H1 (cell line): ENCODE data around the gene IL27RA. TPM values are rescaled to one million over a fixed set of nuclear protein-coding genes. Genes with fewer than 3 reads are reported as not detected.

Experiments
- BACH1 ChIP-seq: IDR thresholded peaks from 2 replicates; pipeline ENCODE4 v1.6.1; 2012; ENCODE audit warnings: low read length, improper control_type of control experiment
- BCL11A ChIP-seq, 2 experiments: IDR thresholded peaks; one replicate each; pipeline ENCODE4 v1.6.1; 2011; ENCODE audit warnings: low read depth in 2 of 2, low read length in 2 of 2, mild to moderate bottlenecking in 2 of 2
- CBX5 ChIP-seq: fragments of 300-800, 300-1000 bp; sonication (generic); IDR thresholded peaks from 2 replicates; pipeline ENCODE4 v1.7.1; 2016; ENCODE audit warnings: antibody characterized with exemption, low read length, low read depth
- CBX8 ChIP-seq: fragments of 300-800, 300-1000 bp; sonication (generic); IDR thresholded peaks from 2 replicates; pipeline ENCODE4 v1.7.1; 2016; ENCODE audit warnings: low read depth, low read length, borderline replicate concordance
- JUND ChIP-seq: IDR thresholded peaks from 2 replicates; pipeline ENCODE4 v1.6.1; 2011; ENCODE audit warnings: mild to moderate bottlenecking, improper control_type of control experiment, low read length
- KDM5A ChIP-seq: fragments of 200-600 bp; IDR thresholded peaks from 2 replicates; pipeline ENCODE4 v1.7.1; 2012; ENCODE audit warnings: mild to moderate bottlenecking, low read length, inconsistent platforms, mixed read lengths
- PHF8 ChIP-seq: fragments of 200-600 bp; sonication (generic); conservative IDR thresholded peaks from 2 replicates; pipeline ENCODE4 v1.7.1; 2012; ENCODE audit warnings: low read depth, mild to moderate bottlenecking, inconsistent platforms, low read length, moderate library complexity
- SP2 ChIP-seq: IDR thresholded peaks from 2 replicates; pipeline ENCODE4 v1.6.1; 2012; ENCODE audit warnings: mild to moderate bottlenecking, low read length, inconsistent platforms
- TAF1 ChIP-seq: IDR thresholded peaks from 2 replicates; pipeline ENCODE4 v1.6.1; 2011; ENCODE audit warnings: mild to moderate bottlenecking, low read depth, low read length
- TCF12 ChIP-seq: IDR thresholded peaks from 2 replicates; pipeline ENCODE4 v1.6.1; 2011; ENCODE audit warnings: low read depth, mild to moderate bottlenecking, low read length
- polyA plus RNA-seq, 7 experiments: library from polyadenylated mRNA; depleted of rRNA in 3 of 7; stranded (reverse) in 5 of 7; unstranded in 2 of 7; fragments of >200 nt in 5 of 7; fragments of 200-250 nt in 2 of 7; gene quantifications; 1 replicate in 5 of 7; 2 replicates in 1 of 7; 4 replicates in 1 of 7; pipeline versions ENCODE4 v1.2.1 to v1.2.3, GENCODE V29; 2011 to 2013; ENCODE audit warnings: missing spikeins in 2 of 7, mixed read lengths in 2 of 7
- total RNA-seq: library from RNA; stranded (reverse); fragmentation: NEBNext Ultra II Directional; extraction: Animal tissue kit (Norgen Biotek cat#: 25700); gene quantifications from 2 replicates; pipeline ENCODE4 v1.2.1, GENCODE V29; 2021
- TF ChIP-seq, protein P1 (sequence below): fragments of 300-600 bp; sonication (generic); IDR thresholded peaks from 2 replicates; pipeline ENCODE4 v1.7.1; 2012; ENCODE audit warnings: low read length, moderate library complexity, mild to moderate bottlenecking, inconsistent platforms; ENCODE audit not compliant: insufficient replicate concordance

The IL27RA gene
- total and polyA plus RNA-seq, 2 of the 8 experiments (the other 6 are each of a cell fraction or from before 2014, with no cell fraction given) = 9.9 to 14.7 TPM

DNA sequence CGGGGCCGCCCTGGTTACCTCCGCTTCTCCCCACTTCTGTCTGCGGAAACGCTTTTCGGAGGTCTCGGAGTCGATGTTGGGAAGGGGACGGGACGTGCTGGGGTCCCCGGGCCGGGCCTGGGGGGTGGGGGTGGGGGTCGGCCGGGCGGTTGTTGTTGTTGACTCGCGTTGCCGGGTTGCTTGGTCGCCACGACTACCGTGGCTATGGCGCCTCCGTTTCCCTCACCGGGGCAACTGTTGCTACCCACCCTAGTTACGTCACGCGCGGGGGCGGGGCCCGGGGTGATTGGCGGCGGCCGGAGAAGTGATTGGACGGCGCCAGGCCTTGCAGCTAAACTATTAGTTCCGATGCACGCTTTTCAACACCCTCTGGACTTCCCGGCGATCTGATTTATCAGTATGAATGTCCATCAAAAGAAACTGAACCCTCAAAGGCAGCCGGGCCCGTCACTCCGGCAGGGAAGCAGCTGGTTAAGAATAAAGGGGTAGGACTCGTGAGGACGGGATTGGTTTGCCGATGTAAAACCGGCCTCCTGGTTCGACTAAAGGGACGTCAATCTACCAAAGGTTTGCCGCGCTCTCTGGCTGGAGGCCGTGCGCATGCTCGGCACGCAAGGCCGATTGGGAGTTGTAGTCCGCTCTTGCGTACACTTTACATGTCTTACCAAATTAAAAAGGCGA, 25.3 kb upstream of the IL27RA start, which contains the start of gene RFX1 (continued):
- TF ChIP-seq, protein P1, sequence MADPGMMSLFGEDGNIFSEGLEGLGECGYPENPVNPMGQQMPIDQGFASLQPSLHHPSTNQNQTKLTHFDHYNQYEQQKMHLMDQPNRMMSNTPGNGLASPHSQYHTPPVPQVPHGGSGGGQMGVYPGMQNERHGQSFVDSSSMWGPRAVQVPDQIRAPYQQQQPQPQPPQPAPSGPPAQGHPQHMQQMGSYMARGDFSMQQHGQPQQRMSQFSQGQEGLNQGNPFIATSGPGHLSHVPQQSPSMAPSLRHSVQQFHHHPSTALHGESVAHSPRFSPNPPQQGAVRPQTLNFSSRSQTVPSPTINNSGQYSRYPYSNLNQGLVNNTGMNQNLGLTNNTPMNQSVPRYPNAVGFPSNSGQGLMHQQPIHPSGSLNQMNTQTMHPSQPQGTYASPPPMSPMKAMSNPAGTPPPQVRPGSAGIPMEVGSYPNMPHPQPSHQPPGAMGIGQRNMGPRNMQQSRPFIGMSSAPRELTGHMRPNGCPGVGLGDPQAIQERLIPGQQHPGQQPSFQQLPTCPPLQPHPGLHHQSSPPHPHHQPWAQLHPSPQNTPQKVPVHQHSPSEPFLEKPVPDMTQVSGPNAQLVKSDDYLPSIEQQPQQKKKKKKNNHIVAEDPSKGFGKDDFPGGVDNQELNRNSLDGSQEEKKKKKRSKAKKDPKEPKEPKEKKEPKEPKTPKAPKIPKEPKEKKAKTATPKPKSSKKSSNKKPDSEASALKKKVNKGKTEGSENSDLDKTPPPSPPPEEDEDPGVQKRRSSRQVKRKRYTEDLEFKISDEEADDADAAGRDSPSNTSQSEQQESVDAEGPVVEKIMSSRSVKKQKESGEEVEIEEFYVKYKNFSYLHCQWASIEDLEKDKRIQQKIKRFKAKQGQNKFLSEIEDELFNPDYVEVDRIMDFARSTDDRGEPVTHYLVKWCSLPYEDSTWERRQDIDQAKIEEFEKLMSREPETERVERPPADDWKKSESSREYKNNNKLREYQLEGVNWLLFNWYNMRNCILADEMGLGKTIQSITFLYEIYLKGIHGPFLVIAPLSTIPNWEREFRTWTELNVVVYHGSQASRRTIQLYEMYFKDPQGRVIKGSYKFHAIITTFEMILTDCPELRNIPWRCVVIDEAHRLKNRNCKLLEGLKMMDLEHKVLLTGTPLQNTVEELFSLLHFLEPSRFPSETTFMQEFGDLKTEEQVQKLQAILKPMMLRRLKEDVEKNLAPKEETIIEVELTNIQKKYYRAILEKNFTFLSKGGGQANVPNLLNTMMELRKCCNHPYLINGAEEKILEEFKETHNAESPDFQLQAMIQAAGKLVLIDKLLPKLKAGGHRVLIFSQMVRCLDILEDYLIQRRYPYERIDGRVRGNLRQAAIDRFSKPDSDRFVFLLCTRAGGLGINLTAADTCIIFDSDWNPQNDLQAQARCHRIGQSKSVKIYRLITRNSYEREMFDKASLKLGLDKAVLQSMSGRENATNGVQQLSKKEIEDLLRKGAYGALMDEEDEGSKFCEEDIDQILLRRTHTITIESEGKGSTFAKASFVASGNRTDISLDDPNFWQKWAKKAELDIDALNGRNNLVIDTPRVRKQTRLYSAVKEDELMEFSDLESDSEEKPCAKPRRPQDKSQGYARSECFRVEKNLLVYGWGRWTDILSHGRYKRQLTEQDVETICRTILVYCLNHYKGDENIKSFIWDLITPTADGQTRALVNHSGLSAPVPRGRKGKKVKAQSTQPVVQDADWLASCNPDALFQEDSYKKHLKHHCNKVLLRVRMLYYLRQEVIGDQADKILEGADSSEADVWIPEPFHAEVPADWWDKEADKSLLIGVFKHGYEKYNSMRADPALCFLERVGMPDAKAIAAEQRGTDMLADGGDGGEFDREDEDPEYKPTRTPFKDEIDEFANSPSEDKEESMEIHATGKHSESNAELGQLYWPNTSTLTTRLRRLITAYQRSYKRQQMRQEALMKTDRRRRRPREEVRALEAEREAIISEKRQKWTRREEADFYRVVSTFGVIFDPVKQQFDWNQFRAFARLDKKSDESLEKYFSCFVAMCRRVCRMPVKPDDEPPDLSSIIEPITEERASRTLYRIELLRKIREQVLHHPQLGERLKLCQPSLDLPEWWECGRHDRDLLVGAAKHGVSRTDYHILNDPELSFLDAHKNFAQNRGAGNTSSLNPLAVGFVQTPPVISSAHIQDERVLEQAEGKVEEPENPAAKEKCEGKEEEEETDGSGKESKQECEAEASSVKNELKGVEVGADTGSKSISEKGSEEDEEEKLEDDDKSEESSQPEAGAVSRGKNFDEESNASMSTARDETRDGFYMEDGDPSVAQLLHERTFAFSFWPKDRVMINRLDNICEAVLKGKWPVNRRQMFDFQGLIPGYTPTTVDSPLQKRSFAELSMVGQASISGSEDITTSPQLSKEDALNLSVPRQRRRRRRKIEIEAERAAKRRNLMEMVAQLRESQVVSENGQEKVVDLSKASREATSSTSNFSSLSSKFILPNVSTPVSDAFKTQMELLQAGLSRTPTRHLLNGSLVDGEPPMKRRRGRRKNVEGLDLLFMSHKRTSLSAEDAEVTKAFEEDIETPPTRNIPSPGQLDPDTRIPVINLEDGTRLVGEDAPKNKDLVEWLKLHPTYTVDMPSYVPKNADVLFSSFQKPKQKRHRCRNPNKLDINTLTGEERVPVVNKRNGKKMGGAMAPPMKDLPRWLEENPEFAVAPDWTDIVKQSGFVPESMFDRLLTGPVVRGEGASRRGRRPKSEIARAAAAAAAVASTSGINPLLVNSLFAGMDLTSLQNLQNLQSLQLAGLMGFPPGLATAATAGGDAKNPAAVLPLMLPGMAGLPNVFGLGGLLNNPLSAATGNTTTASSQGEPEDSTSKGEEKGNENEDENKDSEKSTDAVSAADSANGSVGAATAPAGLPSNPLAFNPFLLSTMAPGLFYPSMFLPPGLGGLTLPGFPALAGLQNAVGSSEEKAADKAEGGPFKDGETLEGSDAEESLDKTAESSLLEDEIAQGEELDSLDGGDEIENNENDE = no peak
- no peak for TF ChIP-seq KDM5A
- peak; percentile 21; the same call in 1 of the 2 replicates for TF ChIP-seq JUND
- no peak; the same call in 1 of the 2 replicates for TF ChIP-seq PHF8
- no peak for TF ChIP-seq CBX8
- TF ChIP-seq CBX5 = no peak
- TF ChIP-seq TAF1 = no peak
- 0 out of 2 replicates have a peak, but pooled peaks have one; percentile 47 for TF ChIP-seq TCF12
- no peak for TF ChIP-seq BACH1
- TF ChIP-seq BCL11A (IDR thresholded peaks at IDR 0.05; ENCODE audit: low read depth in 2 of 2, low read length in 2 of 2) = no peak
- TF ChIP-seq SP2 = peak; percentile 97
